ENCODE results near the gene BRMS1. TPM values are rescaled to one million over a fixed set of nuclear protein-coding genes. Genes with fewer than 3 reads are reported as not detected.
"Not testable (repeated sequence)": the region's sequence is repeated elsewhere in the genome, so short reads cannot be mapped to it uniquely, and the experiment has no call there.

The BRMS1 gene
- total RNA-seq, 1 donor from 2014 or later, result 32.1 TPM

DNA sequence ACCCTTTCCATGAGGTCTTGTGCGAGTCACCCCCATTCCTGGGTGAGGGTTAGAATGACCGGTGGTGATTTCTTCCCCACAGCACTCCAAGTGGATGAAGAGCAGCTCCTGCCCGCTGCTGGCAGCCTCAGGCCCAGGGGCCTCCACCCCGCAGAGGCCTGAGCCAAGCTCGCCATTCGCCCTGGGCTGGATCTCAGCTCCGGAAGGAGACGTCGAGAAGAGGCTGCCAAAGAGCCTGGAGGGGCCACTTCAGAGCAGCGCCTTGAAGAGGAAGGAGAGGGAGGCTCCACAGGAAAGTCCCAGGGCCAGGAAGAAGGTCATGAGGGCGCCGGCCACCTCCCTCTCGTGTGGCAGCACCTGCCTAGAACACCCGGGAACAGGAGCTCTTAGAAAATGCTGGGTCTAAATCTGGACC is 18.3 kb upstream of the BRMS1 start:
- TF ChIP-seq, protein P1, sequence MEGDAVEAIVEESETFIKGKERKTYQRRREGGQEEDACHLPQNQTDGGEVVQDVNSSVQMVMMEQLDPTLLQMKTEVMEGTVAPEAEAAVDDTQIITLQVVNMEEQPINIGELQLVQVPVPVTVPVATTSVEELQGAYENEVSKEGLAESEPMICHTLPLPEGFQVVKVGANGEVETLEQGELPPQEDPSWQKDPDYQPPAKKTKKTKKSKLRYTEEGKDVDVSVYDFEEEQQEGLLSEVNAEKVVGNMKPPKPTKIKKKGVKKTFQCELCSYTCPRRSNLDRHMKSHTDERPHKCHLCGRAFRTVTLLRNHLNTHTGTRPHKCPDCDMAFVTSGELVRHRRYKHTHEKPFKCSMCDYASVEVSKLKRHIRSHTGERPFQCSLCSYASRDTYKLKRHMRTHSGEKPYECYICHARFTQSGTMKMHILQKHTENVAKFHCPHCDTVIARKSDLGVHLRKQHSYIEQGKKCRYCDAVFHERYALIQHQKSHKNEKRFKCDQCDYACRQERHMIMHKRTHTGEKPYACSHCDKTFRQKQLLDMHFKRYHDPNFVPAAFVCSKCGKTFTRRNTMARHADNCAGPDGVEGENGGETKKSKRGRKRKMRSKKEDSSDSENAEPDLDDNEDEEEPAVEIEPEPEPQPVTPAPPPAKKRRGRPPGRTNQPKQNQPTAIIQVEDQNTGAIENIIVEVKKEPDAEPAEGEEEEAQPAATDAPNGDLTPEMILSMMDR (IDR thresholded peaks at IDR 0.05), result no peak
- Histone ChIP-seq H3K27me3 (no peaks in the 10 kb centered on the region), H3K4me1 (peaks cover 16% of the 10 kb centered on the region), H3K27ac (peak overlapping the region; percentile 24), H3K9me3 (no peaks in the 10 kb centered on the region), H3K4me3 (no peak overlapping the region), H3K36me3 (no peaks in the 10 kb centered on the region)
- DNase-seq, result peak; percentile 92
- intact Hi-C loops (cut with DNase I), result no loop called here
- peak; percentile 82 for ATAC-seq

DNA sequence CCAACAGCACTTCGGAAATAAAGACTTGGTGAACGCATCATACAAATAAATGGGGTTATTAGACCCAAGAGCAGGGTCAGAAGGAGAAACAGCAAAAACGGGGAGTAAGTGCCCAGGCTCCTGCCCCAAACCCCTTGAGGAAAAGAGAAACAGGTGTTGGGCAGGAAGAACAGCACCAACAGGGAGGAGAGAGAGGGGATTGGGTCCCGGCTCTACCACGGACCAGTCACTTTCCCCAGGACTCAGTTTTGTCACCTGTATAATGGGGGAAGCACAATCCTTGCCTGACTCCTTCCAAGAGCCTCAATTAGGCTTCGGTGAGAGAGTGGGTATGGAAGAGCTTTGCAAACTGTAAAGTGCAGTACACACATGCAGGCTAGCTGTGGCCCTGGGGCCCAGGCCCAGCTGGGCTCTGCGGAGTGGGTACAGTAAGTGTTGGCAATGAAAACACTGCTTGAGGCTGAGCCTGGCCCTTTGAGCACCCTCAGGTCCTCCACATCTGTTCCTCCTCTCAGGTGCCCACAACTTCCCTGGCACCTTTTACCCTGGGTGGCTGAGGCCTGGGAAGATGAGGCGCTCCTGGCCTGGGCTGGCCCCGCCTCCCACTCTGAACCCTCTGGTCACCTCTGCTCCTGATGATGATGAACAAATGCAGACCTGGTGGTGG is 17.7 kb upstream of the BRMS1 start:
- DNase-seq (no peak), ATAC-seq (peak; percentile 43)
- H3K27me3 ChIP-seq, result no peaks in the 10 kb centered on the region
- no peaks in the 10 kb centered on the region for H3K9me3 ChIP-seq
- H3K36me3 ChIP-seq, result no peaks in the 10 kb centered on the region
- H3K27ac ChIP-seq, result peak overlapping the region; percentile 24
- TF ChIP-seq, protein P1 (IDR thresholded peaks at IDR 0.05), result no peak
- no peak overlapping the region for H3K4me3 ChIP-seq
- peaks cover 16% of the 10 kb centered on the region for H3K4me1 ChIP-seq
- intact Hi-C loops (cut with DNase I), result no loop called here

DNA sequence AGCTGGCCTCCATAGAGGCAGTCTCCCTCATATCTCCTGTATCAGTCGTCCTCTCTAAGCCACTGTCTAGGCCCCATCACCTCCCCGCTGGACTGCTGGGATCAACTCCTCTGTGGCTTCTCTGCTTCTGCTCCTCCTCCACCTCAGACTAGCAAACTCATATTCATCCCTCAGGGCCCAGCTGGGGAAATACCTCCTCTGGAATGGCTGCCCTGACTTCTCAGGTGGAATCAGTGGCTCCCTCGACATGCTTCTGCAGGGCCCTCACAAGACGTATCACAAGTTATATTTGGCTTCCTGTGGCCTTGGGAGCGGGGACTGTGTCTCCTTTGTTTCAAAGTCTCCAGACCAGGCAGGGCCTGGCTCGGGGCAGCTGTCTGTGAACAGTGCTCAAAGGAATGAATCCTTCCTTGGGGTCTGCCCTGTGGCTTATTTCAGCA is 16.6 kb upstream of the BRMS1 start:
- TF ChIP-seq, protein P1 (IDR thresholded peaks at IDR 0.05), result no peak
- Histone ChIP-seq H3K9me3 (no peaks in the 10 kb centered on the region), H3K27me3 (no peaks in the 10 kb centered on the region), H3K4me1 (peaks cover 16% of the 10 kb centered on the region), H3K36me3 (no peaks in the 10 kb centered on the region), H3K4me3 (no peak overlapping the region), H3K27ac (no peak overlapping the region)
- intact Hi-C loops (cut with DNase I), result no loop called here
- ATAC-seq, result no peak
- DNase-seq, result no peak

DNA sequence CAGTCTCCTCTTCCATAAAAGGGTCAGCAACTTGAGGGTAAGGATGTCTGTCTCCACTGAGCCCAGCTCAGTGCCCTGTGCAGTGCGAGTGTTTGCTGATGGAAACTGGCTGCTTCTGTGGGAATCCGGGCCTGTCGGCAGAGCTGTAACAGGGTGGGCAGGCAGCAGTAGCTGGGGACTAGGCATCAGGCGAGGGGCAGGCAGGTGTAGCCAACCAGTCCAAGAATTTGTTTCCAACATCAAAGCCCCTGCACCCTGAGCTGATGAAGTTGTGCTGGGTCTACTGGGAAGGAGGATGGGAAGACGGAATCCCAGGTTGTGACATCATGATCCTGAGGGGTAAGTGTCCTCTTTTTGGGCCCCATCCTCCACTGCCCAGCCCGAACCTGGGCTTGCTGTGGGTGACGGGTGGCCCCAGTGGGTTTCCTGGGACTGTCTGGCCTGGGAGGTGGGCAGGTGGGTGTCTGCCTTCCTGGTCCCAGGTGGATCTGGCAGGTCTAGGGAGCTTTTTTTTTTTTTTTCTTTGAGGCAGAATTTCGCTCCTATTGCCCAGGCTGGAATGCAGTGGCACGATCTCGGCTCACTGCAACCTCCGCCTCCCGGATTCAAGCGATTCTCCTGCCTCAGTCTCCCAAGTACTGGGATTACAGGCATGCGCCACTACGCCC is 15.6 kb upstream of the BRMS1 start:
- Histone ChIP-seq H3K4me1 (peaks cover 16% of the 10 kb centered on the region), H3K27ac (no peak overlapping the region), H3K36me3 (no peaks in the 10 kb centered on the region), H3K4me3 (no peak overlapping the region), H3K9me3 (no peaks in the 10 kb centered on the region), H3K27me3 (no peaks in the 10 kb centered on the region)
- TF ChIP-seq, protein P1 (IDR thresholded peaks at IDR 0.05), result no peak
- intact Hi-C loops (cut with DNase I), result no loop called here
- ATAC-seq, result no peak
- DNase-seq, result peak; percentile 38

DNA sequence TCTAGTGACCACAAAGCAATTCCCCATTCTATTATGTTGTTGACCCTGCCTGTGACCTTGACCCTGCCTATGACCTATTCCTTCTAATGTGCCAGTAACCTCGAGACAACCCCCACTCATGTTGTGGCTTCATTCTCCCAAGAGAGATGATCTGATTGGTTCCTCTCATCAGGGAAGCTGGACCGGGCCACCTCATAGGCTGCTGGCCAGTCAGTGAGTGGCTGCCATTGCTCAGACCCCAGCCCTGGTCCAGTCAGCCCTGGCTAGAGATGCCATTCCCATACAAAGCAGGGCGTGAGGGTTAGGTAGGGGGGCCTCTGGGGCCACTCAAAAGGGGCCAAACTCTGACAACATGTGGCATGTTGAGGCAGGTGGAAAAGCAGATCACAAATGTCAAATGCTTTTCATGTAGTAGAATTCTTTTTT is 14.8 kb upstream of the BRMS1 start:
- H3K4me1 ChIP-seq, result peaks cover 16% of the 10 kb centered on the region
- intact Hi-C loops (cut with DNase I), result no loop called here
- TF ChIP-seq, protein P1 (IDR thresholded peaks at IDR 0.05), result no peak

DNA sequence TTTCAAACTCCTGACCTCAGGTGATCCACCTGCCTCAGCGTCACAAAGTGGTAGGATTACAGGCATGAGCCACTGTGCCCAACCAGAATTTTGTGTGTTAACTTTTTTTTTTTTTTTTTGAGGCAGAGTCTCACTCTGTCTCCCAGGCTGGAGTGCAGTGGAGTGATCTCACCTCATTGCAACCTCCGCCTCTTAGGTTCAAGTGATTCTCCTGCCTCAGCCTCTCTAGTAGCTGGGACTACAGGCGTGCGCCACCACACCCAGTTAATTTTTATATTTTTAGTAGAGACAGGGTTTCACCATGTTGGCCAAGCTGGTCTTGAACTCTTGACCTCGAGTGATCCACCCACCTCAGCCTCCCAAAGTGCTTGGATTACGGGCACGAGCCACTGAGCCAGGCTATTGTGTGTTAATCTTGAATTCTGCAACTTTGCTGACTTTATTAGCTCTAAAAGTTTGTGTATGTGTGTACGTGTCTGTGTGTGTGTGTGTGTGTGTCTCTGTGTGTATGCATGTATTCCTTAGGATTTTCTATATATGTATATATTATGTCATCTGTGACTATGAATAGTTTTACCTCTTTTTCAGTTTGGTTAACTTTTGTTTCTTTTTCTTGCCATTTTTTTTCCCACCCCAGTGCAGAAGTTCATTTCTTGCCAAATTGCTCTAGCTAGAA is 5.8 kb upstream of the BRMS1 start:
- H3K27me3 ChIP-seq; DNase-seq; ATAC-seq; H3K36me3 ChIP-seq; H3K9me3 ChIP-seq; H3K4me3 ChIP-seq; H3K27ac ChIP-seq; intact Hi-C loops (cut with DNase I): not testable (repeated sequence)
- peaks cover 12% of the 10 kb centered on the region for H3K4me1 ChIP-seq

More for the DNA sequence above, 14.8 kb upstream of the BRMS1 start:
- Histone ChIP-seq H3K27ac (no peak overlapping the region), H3K36me3 (no peaks in the 10 kb centered on the region), H3K4me3 (no peak overlapping the region), H3K9me3 (no peaks in the 10 kb centered on the region), H3K27me3 (no peaks in the 10 kb centered on the region)
- DNase-seq (peak; percentile 40), ATAC-seq (no peak)

Data from upper lobe of right lung (tissue), 1 donor.